ENCODE results near the gene SLC19A1.
"Not testable (repeated sequence)": the region's sequence is repeated elsewhere in the genome, so short reads cannot be mapped to it uniquely, and the experiment has no call there.

Gene SLC19A1

GRCh38 chr21:45531393-45532215 lies 10.6 kb downstream of the SLC19A1 start:
- no peak for DNase-seq

GRCh38 chr21:45531114-45531392 lies 11.2 kb downstream of the SLC19A1 start:
- DNase-seq, result not testable (repeated sequence)

- DNase-seq, result no peak
These were observed 11.7 kb downstream of the SLC19A1 start for GRCh38 chr21:45530423-45531113.

- DNase-seq, result no peak
These were observed 12.3 kb downstream of the SLC19A1 start for GRCh38 chr21:45529785-45530422.

GRCh38 chr21:45528981-45529784 lies 13.1 kb downstream of the SLC19A1 start:
- no peak for DNase-seq

- DNase-seq, result no peak
These were observed 14.1 kb downstream of the SLC19A1 start for GRCh38 chr21:45528028-45528705.

GRCh38 chr21:45527151-45527999 lies 14.9 kb downstream of the SLC19A1 start:
- DNase-seq, result not testable (repeated sequence)

- no peak for DNase-seq
These were observed 16.3 kb downstream of the SLC19A1 start for GRCh38 chr21:45525910-45526306.

GRCh38 chr21:45525153-45525909 lies 16.9 kb downstream of the SLC19A1 start:
- DNase-seq, result no peak

GRCh38 chr21:45524756-45525152 lies 17.5 kb downstream of the SLC19A1 start:
- DNase-seq, result no peak

GRCh38 chr21:45523411-45524101 lies 18.7 kb downstream of the SLC19A1 start:
- DNase-seq, result no peak

- no peak for DNase-seq
These were observed 19.3 kb downstream of the SLC19A1 start for GRCh38 chr21:45522986-45523385.

- DNase-seq, result no peak
These were observed 19.9 kb downstream of the SLC19A1 start for GRCh38 chr21:45522381-45522780.

GRCh38 chr21:45521241-45521640 lies 21.0 kb downstream of the SLC19A1 start:
- DNase-seq, result no peak

GRCh38 chr21:45519182-45519581 lies 23.1 kb downstream of the SLC19A1 start:
- DNase-seq, result no peak

GRCh38 chr21:45518742-45519141 lies 23.5 kb downstream of the SLC19A1 start:
- no peak for DNase-seq

- DNase-seq, result peak; percentile 17
These were observed 24.8 kb downstream of the SLC19A1 start for GRCh38 chr21:45517249-45518065.

- DNase-seq, result no peak
These were observed 25.5 kb downstream of the SLC19A1 start for GRCh38 chr21:45516671-45517151.

GRCh38 chr21:45516071-45516670 lies 26.1 kb downstream of the SLC19A1 start:
- no peak for DNase-seq

Data from CD4-positive, alpha-beta T cell treated with Interleukin-12 subunit alpha and Interleukin-12 subunit beta, for 1 hour (primary cell).